HepG2 (cell line): ENCODE results near the gene PACS1. TPM values are rescaled to one million over a fixed set of nuclear protein-coding genes. Genes with fewer than 3 reads are reported as not detected.

Experiments used
- CBX2 ChIP-seq, 2 experiments: fragments of 200-600 bp in 1 of 2; sonication (generic); formaldehyde crosslinking in 1 of 2; IDR thresholded peaks; 2 replicates each; pipeline versions ENCODE4 v1.7.0 to v1.8.1; 2018 to 2022; ENCODE audit warnings: low read depth in 2 of 2, low read length in 1 of 2, mild to moderate bottlenecking in 1 of 2, missing genetic modification reagents in 1 of 2
- FOXO4 ChIP-seq: sonication (generic); formaldehyde crosslinking; conservative IDR thresholded peaks from 2 replicates; pipeline ENCODE4 v1.8.1; 2023; ENCODE audit warnings: missing genetic modification reagents
- HMGA1 ChIP-seq: sonication (generic); formaldehyde crosslinking; conservative IDR thresholded peaks from 2 replicates; pipeline ENCODE4 v1.4.0; 2020; ENCODE audit warnings: missing genetic modification reagents
- NCOA1 ChIP-seq: sonication (generic); formaldehyde crosslinking; IDR thresholded peaks from 2 replicates; pipeline ENCODE4 v1.9.0; 2021; ENCODE audit warnings: missing genetic modification reagents
- PAWR ChIP-seq: sonication (generic); formaldehyde crosslinking; IDR thresholded peaks from 2 replicates; pipeline ENCODE4 v1.4.0; 2020; ENCODE audit warnings: missing genetic modification reagents, mild to moderate bottlenecking, borderline replicate concordance
- RFX1 ChIP-seq: fragments of 450-650 bp; IDR thresholded peaks from 2 replicates; pipeline ENCODE4 v1.6.1; 2017
- SNAPC2 ChIP-seq: sonication (generic); formaldehyde crosslinking; IDR thresholded peaks from 2 replicates; pipeline ENCODE4 v1.8.1; 2022; ENCODE audit warnings: mild to moderate bottlenecking, missing genetic modification reagents
- ZFAT ChIP-seq: sonication (generic); formaldehyde crosslinking; conservative IDR thresholded peaks from 2 replicates; pipeline ENCODE4 v1.8.1; 2023; ENCODE audit warnings: missing genetic modification reagents, inconsistent platforms
- ZFP36L2 ChIP-seq: sonication (generic); formaldehyde crosslinking; IDR thresholded peaks from 2 replicates; pipeline ENCODE4 v1.4.0; 2020; ENCODE audit warnings: missing genetic modification reagents
- ZNF331 ChIP-seq: sonication (generic); formaldehyde crosslinking; IDR thresholded peaks from 2 replicates; pipeline ENCODE4 v1.4.0; 2020; ENCODE audit warnings: missing genetic modification reagents
- ZNF503 ChIP-seq: sonication (generic); formaldehyde crosslinking; IDR thresholded peaks from 2 replicates; pipeline ENCODE4 v1.4.0; 2020; ENCODE audit warnings: missing genetic modification reagents
- ZNF512B ChIP-seq: sonication (generic); formaldehyde crosslinking; IDR thresholded peaks from 2 replicates; pipeline ENCODE4 v1.5.1; 2020; ENCODE audit warnings: missing genetic modification reagents, mild to moderate bottlenecking, borderline replicate concordance
- ZNF549 ChIP-seq: sonication (generic); formaldehyde crosslinking; IDR thresholded peaks from 2 replicates; pipeline ENCODE4 v1.5.0; 2020; ENCODE audit warnings: missing genetic modification reagents
- polyA plus RNA-seq, 8 experiments: library from polyadenylated mRNA; depleted of rRNA in 3 of 8; stranded (reverse) in 7 of 8; unstranded in 1 of 8; fragments of >200 nt; fragmentation: Illumina TruSeq in 4 of 8; extraction: Trizol in 4 of 8; gene quantifications; 2 replicates each; pipeline versions ENCODE4 v1.2.1 to v1.2.3, GENCODE V29; 2011 to 2016; ENCODE audit warnings: low read depth in 4 of 8, missing spikeins in 1 of 8, mixed read lengths in 1 of 8; ENCODE audit not compliant: insufficient read depth in 1 of 8
- total RNA-seq, 5 experiments: library from RNA; depleted of rRNA; stranded (reverse); fragments of >200 nt; fragmentation: Illumina TruSeq; extraction: Trizol; gene quantifications; 2 replicates each; pipeline ENCODE4 v1.2.3, GENCODE V29; 2016; ENCODE audit warnings: low read depth in 1 of 5
- TF ChIP-seq, protein P1 (sequence below): fragments of 450-650 bp; IDR thresholded peaks from 2 replicates; pipeline ENCODE4 v1.6.1; 2017; ENCODE audit warnings: mild to moderate bottlenecking
- TF ChIP-seq, protein P2 (sequence below): sonication (generic); formaldehyde crosslinking; IDR thresholded peaks from 2 replicates; pipeline ENCODE4 v1.5.0; 2020; ENCODE audit warnings: mild to moderate bottlenecking, missing genetic modification reagents, borderline replicate concordance

The PACS1 gene
- total and polyA plus RNA-seq, 2 of the 13 experiments (the other 11 are each of a cell fraction or from before 2014, with no cell fraction given) = 7.6 to 8.6 TPM

DNA sequence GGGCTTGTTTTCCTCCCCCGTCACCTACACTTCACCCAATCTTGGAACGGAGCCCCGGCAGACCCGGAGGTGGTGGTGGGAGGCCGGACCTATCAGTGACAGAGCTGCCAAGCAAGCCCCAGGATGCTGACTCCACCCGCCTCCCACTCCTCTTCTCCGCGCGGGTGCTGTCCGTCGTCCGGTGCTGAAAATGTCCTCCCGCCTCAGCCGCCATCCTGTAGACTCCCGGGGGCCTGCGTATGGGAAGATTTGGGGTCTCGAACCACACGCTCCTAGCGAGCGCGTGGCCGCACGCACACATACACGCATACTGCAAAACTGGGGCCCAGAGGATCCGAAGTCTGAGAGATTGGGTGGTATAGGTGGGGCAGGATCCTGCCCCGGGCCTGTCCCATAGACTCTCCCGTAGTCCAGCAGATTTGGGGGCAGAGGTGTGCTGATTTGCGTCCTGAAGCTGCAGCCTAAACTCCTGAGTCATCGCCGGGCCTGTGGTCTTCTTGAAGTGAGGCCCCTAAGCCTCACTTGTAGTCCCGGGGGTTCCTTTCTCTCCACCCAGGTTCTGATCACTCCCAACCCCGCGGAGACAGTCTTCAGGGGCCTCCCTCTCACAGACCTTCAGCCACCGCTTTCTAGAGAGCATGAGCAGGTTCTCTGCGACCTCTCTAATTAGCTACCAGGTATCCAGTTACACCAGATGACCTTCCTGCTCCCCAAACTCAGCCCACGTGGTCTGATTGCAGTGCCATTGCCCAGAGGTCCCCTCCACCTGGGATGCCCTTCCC, 219.7 kb downstream of the PACS1 start (continued):
- TF ChIP-seq FOXO4 (CRISPR knock-in tag) = no peak
- TF ChIP-seq PAWR (CRISPR knock-in tag) = no peak
- TF ChIP-seq ZFP36L2 = 0 out of 2 replicates have a peak, but pooled peaks have one; percentile 68
- TF ChIP-seq HMGA1 (CRISPR knock-in tag) = no peak
- TF ChIP-seq SNAPC2 = no peak
- peak; percentile 62; the same call in 1 of the 2 replicates for TF ChIP-seq ZNF331 (CRISPR knock-in tag)
- TF ChIP-seq ZNF512B (CRISPR knock-in tag) = no peak
- TF ChIP-seq, protein P1, sequence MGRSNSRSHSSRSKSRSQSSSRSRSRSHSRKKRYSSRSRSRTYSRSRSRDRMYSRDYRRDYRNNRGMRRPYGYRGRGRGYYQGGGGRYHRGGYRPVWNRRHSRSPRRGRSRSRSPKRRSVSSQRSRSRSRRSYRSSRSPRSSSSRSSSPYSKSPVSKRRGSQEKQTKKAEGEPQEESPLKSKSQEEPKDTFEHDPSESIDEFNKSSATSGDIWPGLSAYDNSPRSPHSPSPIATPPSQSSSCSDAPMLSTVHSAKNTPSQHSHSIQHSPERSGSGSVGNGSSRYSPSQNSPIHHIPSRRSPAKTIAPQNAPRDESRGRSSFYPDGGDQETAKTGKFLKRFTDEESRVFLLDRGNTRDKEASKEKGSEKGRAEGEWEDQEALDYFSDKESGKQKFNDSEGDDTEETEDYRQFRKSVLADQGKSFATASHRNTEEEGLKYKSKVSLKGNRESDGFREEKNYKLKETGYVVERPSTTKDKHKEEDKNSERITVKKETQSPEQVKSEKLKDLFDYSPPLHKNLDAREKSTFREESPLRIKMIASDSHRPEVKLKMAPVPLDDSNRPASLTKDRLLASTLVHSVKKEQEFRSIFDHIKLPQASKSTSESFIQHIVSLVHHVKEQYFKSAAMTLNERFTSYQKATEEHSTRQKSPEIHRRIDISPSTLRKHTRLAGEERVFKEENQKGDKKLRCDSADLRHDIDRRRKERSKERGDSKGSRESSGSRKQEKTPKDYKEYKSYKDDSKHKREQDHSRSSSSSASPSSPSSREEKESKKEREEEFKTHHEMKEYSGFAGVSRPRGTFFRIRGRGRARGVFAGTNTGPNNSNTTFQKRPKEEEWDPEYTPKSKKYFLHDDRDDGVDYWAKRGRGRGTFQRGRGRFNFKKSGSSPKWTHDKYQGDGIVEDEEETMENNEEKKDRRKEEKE = no peak
- TF ChIP-seq, protein P2, sequence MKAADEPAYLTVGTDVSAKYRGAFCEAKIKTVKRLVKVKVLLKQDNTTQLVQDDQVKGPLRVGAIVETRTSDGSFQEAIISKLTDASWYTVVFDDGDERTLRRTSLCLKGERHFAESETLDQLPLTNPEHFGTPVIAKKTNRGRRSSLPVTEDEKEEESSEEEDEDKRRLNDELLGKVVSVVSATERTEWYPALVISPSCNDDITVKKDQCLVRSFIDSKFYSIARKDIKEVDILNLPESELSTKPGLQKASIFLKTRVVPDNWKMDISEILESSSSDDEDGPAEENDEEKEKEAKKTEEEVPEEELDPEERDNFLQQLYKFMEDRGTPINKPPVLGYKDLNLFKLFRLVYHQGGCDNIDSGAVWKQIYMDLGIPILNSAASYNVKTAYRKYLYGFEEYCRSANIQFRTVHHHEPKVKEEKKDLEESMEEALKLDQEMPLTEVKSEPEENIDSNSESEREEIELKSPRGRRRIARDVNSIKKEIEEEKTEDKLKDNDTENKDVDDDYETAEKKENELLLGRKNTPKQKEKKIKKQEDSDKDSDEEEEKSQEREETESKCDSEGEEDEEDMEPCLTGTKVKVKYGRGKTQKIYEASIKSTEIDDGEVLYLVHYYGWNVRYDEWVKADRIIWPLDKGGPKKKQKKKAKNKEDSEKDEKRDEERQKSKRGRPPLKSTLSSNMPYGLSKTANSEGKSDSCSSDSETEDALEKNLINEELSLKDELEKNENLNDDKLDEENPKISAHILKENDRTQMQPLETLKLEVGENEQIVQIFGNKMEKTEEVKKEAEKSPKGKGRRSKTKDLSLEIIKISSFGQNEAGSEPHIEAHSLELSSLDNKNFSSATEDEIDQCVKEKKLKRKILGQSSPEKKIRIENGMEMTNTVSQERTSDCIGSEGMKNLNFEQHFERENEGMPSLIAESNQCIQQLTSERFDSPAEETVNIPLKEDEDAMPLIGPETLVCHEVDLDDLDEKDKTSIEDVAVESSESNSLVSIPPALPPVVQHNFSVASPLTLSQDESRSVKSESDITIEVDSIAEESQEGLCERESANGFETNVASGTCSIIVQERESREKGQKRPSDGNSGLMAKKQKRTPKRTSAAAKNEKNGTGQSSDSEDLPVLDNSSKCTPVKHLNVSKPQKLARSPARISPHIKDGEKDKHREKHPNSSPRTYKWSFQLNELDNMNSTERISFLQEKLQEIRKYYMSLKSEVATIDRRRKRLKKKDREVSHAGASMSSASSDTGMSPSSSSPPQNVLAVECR (CRISPR knock-in tag) = peak; percentile 83
- TF ChIP-seq RFX1 = no peak
- TF ChIP-seq ZNF549 = no peak
- no peak for TF ChIP-seq ZFAT (CRISPR knock-in tag)
- TF ChIP-seq CBX2 (IDR thresholded peaks at IDR 0.05; ENCODE audit: low read depth, low read length) = no peak
- TF ChIP-seq CBX2 (CRISPR knock-in tag; IDR thresholded peaks at IDR 0.05; ENCODE audit: low read depth) = peak; percentile 65; the same call in 1 of the 2 replicates
- no peak for TF ChIP-seq NCOA1 (CRISPR knock-in tag)
- TF ChIP-seq ZNF503 (CRISPR knock-in tag) = no peak; the same call in 1 of the 2 replicates
